AG04450 (cell line): ENCODE results near the gene LANCL2. TPM values are rescaled to one million over a fixed set of nuclear protein-coding genes. Genes with fewer than 3 reads are reported as not detected.

Experiments used
- CTCF ChIA-PET: fragments of 300-600, 350-600 bp; formaldehyde crosslinking; extraction: SDS; loops from one replicate; lab custom pipeline; 2022; ENCODE audit warnings: antibody characterized with exemption, inconsistent platforms; lab: Charles Lee
- POLR2A ChIA-PET: fragments of 350-600 bp; formaldehyde crosslinking; extraction: SDS; loops from one replicate; lab custom pipeline; 2021; ENCODE audit warnings: antibody characterized with exemption, inconsistent platforms; lab: Yijun Ruan, JAX
- DNase-seq: peaks from one replicate; pipeline ENCODE4 v3.0.0-alpha.2; 2011; ENCODE audit warnings: low read depth, low spot score
- H3K27ac ChIP-seq: one replicate; pipeline ENCODE4 v1.5.1; 2012; ENCODE audit warnings: low read depth, low read length, control low read depth
- H3K27me3 ChIP-seq: one replicate; pipeline ENCODE4 v1.6.0; 2012; ENCODE audit warnings: low read length; ENCODE audit not compliant: control insufficient read depth, insufficient read depth
- H3K4me3 ChIP-seq: 2 replicates; pipeline ENCODE4 v1.5.1; 2011; ENCODE audit warnings: mild to moderate bottlenecking, low read depth, low read length, control low read depth
- H3K9me3 ChIP-seq: 2 replicates; pipeline ENCODE4 v1.5.1; 2012; ENCODE audit warnings: low read length; ENCODE audit not compliant: control insufficient read depth, insufficient read depth
- polyA plus RNA-seq: library from polyadenylated mRNA; depleted of rRNA; stranded (reverse); fragments of >200 nt; gene quantifications from 2 replicates; pipeline ENCODE4 v1.2.3, GENCODE V29; 2011; rRNA removed
- TF ChIP-seq, protein P1 (sequence below): IDR thresholded peaks from 2 replicates; pipeline ENCODE4 v1.5.1; 2011; ENCODE audit warnings: low read depth, low read length, control low read depth, inconsistent platforms

LANCL2 gene
- polyA plus RNA-seq, 1 experiment: 16.9 TPM

GRCh38 chr7:55477781-55478374, 112.7 kb downstream of the LANCL2 start:
- no peaks in the 10 kb centered on the region for H3K27me3 ChIP-seq
- peak overlapping the region; percentile 27 for H3K4me3 ChIP-seq
- H3K9me3 ChIP-seq: no peaks in the 10 kb centered on the region; the same call in 1 of the 2 replicates
- peak; percentile 82 for DNase-seq
- POLR2A ChIA-PET: interaction anchor here (0.6 kb wide), 1 partner anchor 587 kb away, joined by 4 read pairs; no protein-coding TSS in a partner anchor
- peak overlapping the region; percentile 84 for H3K27ac ChIP-seq
- TF ChIP-seq, protein P1, sequence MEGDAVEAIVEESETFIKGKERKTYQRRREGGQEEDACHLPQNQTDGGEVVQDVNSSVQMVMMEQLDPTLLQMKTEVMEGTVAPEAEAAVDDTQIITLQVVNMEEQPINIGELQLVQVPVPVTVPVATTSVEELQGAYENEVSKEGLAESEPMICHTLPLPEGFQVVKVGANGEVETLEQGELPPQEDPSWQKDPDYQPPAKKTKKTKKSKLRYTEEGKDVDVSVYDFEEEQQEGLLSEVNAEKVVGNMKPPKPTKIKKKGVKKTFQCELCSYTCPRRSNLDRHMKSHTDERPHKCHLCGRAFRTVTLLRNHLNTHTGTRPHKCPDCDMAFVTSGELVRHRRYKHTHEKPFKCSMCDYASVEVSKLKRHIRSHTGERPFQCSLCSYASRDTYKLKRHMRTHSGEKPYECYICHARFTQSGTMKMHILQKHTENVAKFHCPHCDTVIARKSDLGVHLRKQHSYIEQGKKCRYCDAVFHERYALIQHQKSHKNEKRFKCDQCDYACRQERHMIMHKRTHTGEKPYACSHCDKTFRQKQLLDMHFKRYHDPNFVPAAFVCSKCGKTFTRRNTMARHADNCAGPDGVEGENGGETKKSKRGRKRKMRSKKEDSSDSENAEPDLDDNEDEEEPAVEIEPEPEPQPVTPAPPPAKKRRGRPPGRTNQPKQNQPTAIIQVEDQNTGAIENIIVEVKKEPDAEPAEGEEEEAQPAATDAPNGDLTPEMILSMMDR: no peak
- CTCF ChIA-PET: no interaction called here

GRCh38 chr7:55478700-55479099, 113.6 kb downstream of the LANCL2 start:
- TF ChIP-seq, protein P1: no peak
- DNase-seq: no peak
- Histone ChIP-seq H3K27me3 (no peaks in the 10 kb centered on the region), H3K9me3 (no peaks in the 10 kb centered on the region), H3K27ac (peak overlapping the region; percentile 84), H3K4me3 (peak overlapping the region; percentile 10; the same call in 1 of the 2 replicates)
- ChIA-PET CTCF (interaction anchor here (0.6 to 0.8 kb wide), 2 partner anchors 24 to 223 kb away, joined by 3 read pairs; no protein-coding TSS in a partner anchor), POLR2A (interaction anchor here (0.7 to 0.9 kb wide), 2 partner anchors 56 to 90 kb away, joined by 3 read pairs; no protein-coding TSS in a partner anchor)

DNA sequence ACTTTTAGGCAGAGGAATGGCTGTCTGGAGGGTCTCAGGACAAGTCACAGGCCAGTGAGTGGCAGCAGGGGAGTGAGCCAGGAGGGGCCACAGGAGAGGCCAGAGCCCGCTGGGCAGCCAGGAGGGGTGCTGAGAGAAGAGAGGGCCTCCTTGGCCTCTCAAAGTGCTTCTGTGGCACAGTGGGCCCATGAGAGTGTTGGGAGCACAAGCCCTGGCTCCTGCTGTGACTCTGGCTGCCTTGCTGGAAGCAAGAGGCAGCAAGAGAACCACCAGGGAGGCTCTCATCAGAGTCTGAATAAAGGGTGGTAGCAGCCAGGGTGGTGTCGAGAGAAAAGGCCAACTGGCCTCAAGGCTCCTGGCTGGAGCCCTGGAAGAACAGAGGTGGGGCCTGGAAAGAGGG, 116.0 kb downstream of the LANCL2 start:
- CTCF ChIA-PET: no interaction called here
- TF ChIP-seq, protein P1: no peak

GRCh38 chr7:55483046-55483445, 117.9 kb downstream of the LANCL2 start:
- Histone ChIP-seq H3K9me3 (no peaks in the 10 kb centered on the region), H3K4me3 (no peak overlapping the region), H3K27ac (no peak overlapping the region), H3K27me3 (no peaks in the 10 kb centered on the region)
- TF ChIP-seq, protein P1: no peak
- ChIA-PET POLR2A (no interaction called here), CTCF (no interaction called here)
- no peak for DNase-seq

More for the DNA sequence above, 116.0 kb downstream of the LANCL2 start:
- POLR2A ChIA-PET: no interaction called here
- no peaks in the 10 kb centered on the region for H3K9me3 ChIP-seq
- no peaks in the 10 kb centered on the region for H3K27me3 ChIP-seq
- H3K4me3 ChIP-seq: no peak overlapping the region
- no peak overlapping the region for H3K27ac ChIP-seq
- no peak for DNase-seq

Other genes starting within 250 kb of the LANCL2 start
- gene VOPP1, start 207.2 kb downstream of the LANCL2 start, polyA plus RNA-seq: 85.9 and 88.4 TPM in 2 replicates